ENCODE data around the gene TRIM47. TPM values are rescaled to one million over a fixed set of nuclear protein-coding genes. Genes with fewer than 3 reads are reported as not detected.

TRIM47 gene
- total RNA-seq, 1 experiment from 2014 or later: 0.95 TPM

- no TSS peak for BruUV-seq (replicated peaks)
- DNase-seq (ENCODE audit: low spot score): no peak
- peaks cover 11% of the 10 kb centered on the region for H3K4me1 ChIP-seq (ENCODE audit: insufficient read depth, low read length, poor library complexity, severe bottlenecking)
- peaks cover 36% of the 10 kb centered on the region for H3K36me3 ChIP-seq (ENCODE audit: insufficient read depth, low read length, poor library complexity, severe bottlenecking)
- ChIA-PET CTCF (interaction anchor here (0.6 kb wide), 1 partner anchor 10 kb away, joined by 6 read pairs; no protein-coding TSS in a partner anchor), POLR2A (ENCODE audit: low non-redundant PET) (no interaction called here)
- H3K27me3 ChIP-seq (replicated peaks; ENCODE audit: insufficient read depth, low read depth, low read length, poor library complexity): no peaks in the 10 kb centered on the region
- intact Hi-C loops (cut with micrococcal nuclease; ENCODE audit: unreplicated experiment): no loop called here
- H3K27ac ChIP-seq (ENCODE audit: low read depth, low read length, poor library complexity, severe bottlenecking): no peak overlapping the region
- no peak for TF ChIP-seq EZH2 (IDR thresholded peaks at IDR 0.05; ENCODE audit: borderline replicate concordance, low read depth, low read length, poor library complexity, severe bottlenecking)
- no peak overlapping the region for H3K4me3 ChIP-seq (ENCODE audit: low read depth, low read length, poor library complexity, severe bottlenecking)
- H3K9me3 ChIP-seq (ENCODE audit: low read depth, low read length, poor library complexity, severe bottlenecking): no peaks in the 10 kb centered on the region
These were observed 53.7 kb downstream of the TRIM47 start for GRCh38 chr17:75824666-75825065.

Other genes starting within 250 kb of the TRIM47 start
- 0.22 TPM in 1 of 2 replicates, not detected in the other for gene SMIM5, start 245.1 kb downstream of the TRIM47 start, total RNA-seq (2021)
- 30.6 and 39.0 TPM in 2 replicates for gene RECQL5, start 211.4 kb downstream of the TRIM47 start, total RNA-seq (2021)
- 98.1 and 114 TPM in 2 replicates for gene SAP30BP, start 211.2 kb downstream of the TRIM47 start, total RNA-seq (2021)
- gene ITGB4, start 157.1 kb downstream of the TRIM47 start, total RNA-seq (2021): 0.95 and 2.4 TPM in 2 replicates
- gene GALK1, start 113.4 kb downstream of the TRIM47 start, total RNA-seq (2021): 18.3 and 29.7 TPM in 2 replicates
- gene UNK, start 93.8 kb downstream of the TRIM47 start, total RNA-seq (2021): 53.2 and 60.0 TPM in 2 replicates
- 0.37 and 2.2 TPM in 2 replicates for gene UNC13D, start 34.2 kb downstream of the TRIM47 start, total RNA-seq (2021)
- gene WBP2, start 23.2 kb downstream of the TRIM47 start, total RNA-seq (2021): 70.3 and 87.5 TPM in 2 replicates
- gene TRIM65, start 18.4 kb upstream of the TRIM47 start, total RNA-seq (2021): 46.1 and 47.9 TPM in 2 replicates
- 166 and 167 TPM in 2 replicates for gene MRPL38, start 26.3 kb upstream of the TRIM47 start, total RNA-seq (2021)
- gene FBF1, start 62.5 kb upstream of the TRIM47 start, total RNA-seq (2021): 34.4 and 35.6 TPM in 2 replicates
- gene ACOX1, start 100.6 kb upstream of the TRIM47 start, total RNA-seq (2021): 35.0 and 39.5 TPM in 2 replicates
- 13.3 and 16.2 TPM in 2 replicates for gene TEN1, start 100.7 kb upstream of the TRIM47 start, total RNA-seq (2021)
- 8.5 and 10.0 TPM in 2 replicates for gene CDK3, start 122.3 kb upstream of the TRIM47 start, total RNA-seq (2021)
- 0.15 and 0.21 TPM in 2 replicates for gene EVPL, start 148.7 kb upstream of the TRIM47 start, total RNA-seq (2021)
- gene SRP68, start 193.9 kb upstream of the TRIM47 start, total RNA-seq (2021): 96.4 and 101 TPM in 2 replicates
- not detected in 2 replicates for gene GALR2, start 196.2 kb upstream of the TRIM47 start, total RNA-seq (2021)
- gene ZACN, start 200.6 kb upstream of the TRIM47 start, total RNA-seq (2021): not detected in 2 replicates
- gene EXOC7, start 225.2 kb upstream of the TRIM47 start, total RNA-seq (2021): 115 and 117 TPM in 2 replicates

Measured in A673 (cell line).